HCT116 (cell line): ENCODE results near the gene LMNTD2.

Experiments
- POLR2AphosphoS5 ChIP-seq: IDR thresholded peaks from 2 replicates; pipeline ENCODE4 v1.6.1; 2011; ENCODE audit warnings: mild to moderate bottlenecking, low read depth, low read length, moderate library complexity
- TF ChIP-seq, protein P1 (sequence below), 3 experiments: fragments of 200-600 bp in 1 of 3; sonication (generic) in 1 of 3; IDR thresholded peaks in 2 of 3; conservative IDR thresholded peaks in 1 of 3; 2 replicates each; pipeline ENCODE4 v1.5.1; 2012 to 2017; ENCODE audit warnings: low read depth in 2 of 3, low read length in 2 of 3, antibody characterized with exemption in 1 of 3, borderline replicate concordance in 1 of 3, control low read depth in 1 of 3, mild to moderate bottlenecking in 1 of 3, mixed read lengths in 1 of 3, mixed run types in 1 of 3, moderate library complexity in 1 of 3; ENCODE audit not compliant: insufficient read depth in 1 of 3

DNA sequence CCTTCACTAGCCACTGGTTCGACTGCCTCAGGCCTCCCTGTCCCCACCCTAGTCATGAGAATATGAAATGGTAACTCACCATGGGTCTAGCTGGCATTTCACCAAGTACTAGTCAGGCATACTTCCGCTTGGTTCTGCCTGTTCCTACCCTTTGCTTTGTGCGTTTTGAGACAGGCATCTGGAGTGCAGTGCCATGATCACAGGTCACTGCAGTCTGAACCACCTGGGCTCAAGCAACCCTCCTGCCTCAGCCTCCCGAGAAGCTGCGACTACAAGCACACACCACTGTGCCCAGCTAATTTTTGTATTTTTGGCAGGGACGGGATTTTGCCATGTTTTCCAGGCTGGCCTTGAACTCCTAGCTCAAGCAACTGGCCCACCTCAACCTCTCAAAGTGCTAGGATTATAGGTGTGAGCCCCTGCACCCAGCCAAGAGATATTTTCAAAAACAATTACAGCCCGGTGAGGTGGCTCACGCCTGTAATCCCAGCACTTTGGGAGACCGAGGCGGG is 39.3 kb downstream of the LMNTD2 start:
- TF ChIP-seq, protein P1, sequence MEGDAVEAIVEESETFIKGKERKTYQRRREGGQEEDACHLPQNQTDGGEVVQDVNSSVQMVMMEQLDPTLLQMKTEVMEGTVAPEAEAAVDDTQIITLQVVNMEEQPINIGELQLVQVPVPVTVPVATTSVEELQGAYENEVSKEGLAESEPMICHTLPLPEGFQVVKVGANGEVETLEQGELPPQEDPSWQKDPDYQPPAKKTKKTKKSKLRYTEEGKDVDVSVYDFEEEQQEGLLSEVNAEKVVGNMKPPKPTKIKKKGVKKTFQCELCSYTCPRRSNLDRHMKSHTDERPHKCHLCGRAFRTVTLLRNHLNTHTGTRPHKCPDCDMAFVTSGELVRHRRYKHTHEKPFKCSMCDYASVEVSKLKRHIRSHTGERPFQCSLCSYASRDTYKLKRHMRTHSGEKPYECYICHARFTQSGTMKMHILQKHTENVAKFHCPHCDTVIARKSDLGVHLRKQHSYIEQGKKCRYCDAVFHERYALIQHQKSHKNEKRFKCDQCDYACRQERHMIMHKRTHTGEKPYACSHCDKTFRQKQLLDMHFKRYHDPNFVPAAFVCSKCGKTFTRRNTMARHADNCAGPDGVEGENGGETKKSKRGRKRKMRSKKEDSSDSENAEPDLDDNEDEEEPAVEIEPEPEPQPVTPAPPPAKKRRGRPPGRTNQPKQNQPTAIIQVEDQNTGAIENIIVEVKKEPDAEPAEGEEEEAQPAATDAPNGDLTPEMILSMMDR (IDR thresholded peaks at IDR 0.05 in 2 of 3, conservative IDR thresholded peaks at IDR 0.05 in 1 of 3; ENCODE audit: borderline replicate concordance in 1 of 3, insufficient read depth in 1 of 3, low read depth in 2 of 3, low read length in 2 of 3), result no peak
- no peak for TF ChIP-seq POLR2AphosphoS5
